HG02571 (cell line): Measurements from ENCODE around the gene ABCB4.
A peak's percentile ranks its signal among the peaks of the same experiment; 100 is the strongest.

ENCODE experiments used
- ATAC-seq: cut with Tn5 transposase; IDR thresholded peaks from one replicate; pipeline ENCODE4 v1.9.1; 2021; ENCODE audit warnings: mild to moderate bottlenecking, moderate library complexity; ENCODE audit not compliant: unreplicated experiment

The ABCB4 gene

DNA sequence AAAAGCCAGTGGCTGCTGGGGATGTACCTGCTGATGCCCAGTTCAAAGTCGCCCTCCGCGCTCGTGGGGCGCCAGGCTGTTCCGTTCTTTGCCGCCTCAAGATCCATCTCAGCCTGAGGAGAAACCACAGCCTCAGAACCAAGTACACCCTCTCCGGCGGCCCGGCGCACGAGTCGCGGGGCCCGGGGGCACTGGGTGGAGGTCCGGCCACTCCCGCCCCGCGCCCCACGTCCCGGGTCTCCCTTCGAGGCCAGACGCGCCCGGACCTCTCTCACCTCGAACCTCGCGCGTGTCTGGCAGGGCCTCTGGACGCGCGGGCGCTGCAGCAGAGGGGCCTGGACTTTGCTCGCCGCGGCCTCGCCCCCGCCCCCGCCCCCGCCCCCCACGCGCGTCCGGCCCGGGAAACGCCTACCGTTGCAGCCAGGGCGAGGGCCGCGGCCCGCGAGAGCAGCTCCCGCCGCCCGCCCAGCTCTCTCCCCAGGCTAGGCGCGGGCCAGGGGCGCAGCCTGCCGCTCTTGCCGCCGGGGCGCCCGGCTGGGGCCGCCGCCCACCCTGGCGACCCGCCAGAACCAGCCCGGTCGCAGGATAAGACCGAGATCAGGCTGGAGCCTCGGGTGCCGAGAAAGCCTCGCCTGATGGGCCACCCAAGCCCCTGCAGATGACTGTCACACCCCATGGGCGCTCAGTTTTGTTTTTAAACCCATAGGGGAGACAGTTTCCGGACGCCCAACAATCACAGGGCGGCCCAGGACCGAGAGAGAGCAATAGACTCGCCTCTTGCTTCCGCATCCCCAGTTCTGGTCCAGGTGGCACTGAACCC, at the start of gene ABCB4:
ABCB4 (minus strand) TSS at position 322 of the 820 bp plus-strand sequence; CDS start at position 107, 215 bp downstream.
- ATAC-seq: peak; percentile 25

DNA sequence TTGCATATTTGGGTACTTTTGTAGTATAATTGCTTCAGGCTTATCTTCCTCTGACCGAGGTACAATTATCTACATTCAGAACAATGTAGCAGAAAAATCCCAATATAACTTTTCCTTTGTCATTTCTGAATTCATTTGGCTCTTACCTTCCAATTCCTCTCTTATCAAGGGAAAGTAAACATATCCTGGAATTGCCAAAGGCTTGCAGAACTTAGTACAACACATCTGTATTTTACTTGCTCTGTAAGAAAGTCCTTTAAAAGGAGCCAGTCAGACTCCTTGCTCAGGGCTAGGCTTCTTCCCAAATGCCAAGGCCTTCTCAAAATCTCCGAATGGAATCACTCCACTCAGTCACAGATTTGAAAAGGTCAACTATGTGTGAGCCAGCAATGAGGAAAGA, 43.3 kb upstream of the ABCB4 start:
- ATAC-seq: no peak

DNA sequence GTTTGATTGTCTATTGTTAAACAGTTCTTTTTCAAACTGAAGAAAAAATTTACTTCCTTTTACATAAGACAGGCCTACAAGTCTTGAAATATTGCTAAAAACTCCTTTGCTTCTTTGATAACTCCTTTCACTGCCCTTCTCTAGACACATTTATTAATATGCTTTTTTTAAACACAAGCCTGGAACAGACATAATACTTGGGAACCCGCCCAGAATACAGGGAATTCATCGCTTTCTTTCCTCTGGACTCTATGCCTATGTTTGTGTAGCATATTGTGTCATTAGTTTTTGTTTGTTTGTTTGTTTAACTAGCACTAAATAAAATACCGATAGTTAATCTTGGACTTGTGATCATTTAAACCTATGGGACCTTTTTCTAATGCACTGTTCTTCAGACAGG, 42.4 kb upstream of the ABCB4 start:
- no peak for ATAC-seq

DNA sequence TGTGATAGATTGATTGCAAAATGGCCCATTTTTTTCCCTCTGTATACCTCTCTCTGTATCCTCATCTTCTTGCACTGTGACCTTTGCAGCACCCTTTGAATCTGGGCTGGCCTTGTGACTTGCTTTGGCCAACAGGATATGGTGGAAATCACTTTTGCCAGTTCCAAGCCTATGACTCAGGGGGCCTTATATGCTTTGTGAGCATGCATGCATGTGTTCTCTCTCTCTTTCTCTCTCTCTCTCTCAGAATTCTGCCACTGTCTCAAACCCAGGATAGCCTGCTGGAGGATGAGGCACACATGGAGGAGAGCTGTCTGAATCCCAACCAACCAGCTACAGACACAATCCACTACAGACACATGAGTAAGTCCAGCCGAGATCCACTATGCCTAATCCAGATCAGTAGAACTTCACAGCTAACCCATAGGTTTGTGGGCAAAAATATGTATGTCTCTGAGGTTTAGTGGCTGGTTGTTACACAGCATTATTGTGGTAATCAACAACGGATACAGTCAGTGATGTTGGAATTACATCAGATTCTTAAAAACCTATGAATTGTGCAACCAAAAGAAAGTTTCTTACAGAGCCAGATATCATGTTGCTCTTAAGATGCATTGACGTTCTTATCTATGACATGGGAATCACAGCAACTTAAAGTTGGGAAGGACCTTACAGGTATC, 41.8 kb upstream of the ABCB4 start:
- ATAC-seq: no peak

DNA sequence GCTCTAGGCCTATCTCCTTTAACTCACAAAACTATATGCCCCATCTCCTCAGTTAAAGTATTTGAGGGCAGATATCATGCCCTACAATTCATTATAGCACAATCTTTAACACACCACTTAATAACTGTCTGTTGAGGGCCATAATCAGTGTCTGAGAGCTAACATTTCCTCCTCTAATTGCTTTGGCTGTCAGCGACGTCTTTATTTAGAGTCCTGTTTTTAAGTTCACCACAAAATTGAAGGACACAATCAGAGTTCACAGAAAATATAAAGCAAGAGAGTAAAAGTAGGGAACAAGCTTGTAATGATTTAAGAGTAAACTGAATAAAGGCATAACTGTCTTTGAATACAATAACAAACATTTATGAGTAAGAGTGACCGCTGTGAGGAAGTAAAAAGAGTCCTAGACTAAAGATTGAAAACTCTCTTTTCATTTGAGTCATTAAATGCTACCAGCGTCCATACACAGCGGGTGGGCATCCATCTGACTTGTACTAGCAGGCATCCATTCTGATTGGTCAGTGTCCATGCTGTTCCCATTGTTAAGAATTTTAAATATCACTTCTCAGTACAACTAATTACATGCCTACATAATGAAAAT, 38.4 kb upstream of the ABCB4 start:
- no peak for ATAC-seq

DNA sequence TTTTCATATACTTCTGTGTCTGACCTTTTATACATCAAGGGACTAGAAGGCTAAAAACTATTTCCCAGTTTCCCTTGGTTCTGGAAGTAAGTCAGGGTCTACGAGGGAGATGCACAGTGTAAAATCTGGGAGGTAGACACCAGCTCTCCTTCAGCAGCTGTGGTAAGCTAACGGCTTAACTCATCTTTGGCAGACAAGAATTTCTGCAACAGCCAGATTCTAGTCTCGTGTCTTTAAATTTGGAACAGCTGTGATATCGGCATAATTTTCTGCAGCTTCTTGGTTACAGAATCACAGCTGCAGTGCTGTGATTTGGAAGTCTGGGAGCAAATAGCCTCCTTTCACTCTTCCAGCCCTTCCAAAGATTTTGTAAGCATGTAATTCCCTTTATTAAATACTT, 37.4 kb upstream of the ABCB4 start:
- no peak for ATAC-seq

DNA sequence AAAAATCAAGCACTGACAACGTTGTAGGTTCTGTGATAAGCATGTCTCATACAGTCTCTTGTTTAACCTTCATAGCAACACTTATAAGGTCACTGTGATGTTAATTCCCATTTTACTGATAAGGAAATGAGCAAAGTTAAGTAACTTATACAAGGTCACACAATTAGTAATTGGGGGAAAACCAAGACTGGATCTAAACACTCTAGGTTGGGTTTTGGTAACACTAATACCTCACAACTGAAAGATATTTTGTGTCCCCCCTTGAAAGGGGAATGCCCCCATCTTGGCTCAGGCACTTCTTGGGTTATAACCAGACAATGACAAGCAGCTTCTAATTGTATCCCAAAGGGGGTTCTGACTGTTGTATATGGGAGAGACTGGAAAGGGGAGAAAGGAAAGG, 36.0 kb upstream of the ABCB4 start:
- ATAC-seq: no peak

DNA sequence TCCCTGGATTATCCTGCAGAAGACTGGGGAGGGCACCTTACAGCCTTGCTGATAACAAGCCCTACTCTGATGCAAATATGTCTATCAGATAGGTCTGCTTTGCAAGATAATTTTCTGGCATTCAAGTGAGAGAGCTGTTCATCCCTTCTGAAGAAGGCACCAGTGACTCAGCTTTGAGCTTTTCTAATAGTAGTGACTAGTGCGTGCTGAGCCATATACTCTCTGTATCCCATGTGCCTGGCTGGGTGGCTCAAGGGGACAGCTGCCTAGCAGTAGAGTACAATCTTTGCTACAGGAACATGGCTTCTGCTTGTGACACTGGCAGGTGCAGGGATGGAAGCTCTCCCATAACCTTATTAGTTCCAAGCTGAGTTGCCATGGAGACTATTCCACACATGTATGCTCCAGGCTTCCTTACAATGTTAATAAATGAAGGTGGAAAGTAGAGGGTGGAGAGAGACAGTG, 35.0 kb upstream of the ABCB4 start:
- ATAC-seq: no peak

DNA sequence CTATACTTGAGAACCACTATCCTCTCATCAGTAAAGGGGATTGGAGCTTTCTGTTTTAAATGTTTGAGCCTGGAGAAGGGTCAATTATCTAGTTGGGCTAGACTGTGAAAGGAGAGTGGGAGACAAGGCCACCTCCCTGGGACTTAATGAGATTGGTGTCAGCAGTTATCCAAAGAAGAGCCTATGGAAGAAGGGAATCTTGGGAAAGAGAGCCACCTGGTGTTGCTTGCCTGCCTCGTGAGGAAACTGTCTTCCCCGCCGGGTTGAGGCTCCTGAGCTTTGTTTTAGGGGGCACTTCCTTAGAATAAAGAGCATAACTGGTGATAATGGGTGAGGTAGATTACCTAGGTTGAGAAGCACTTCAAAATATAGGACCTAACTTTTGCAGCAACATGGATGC, 32.0 kb upstream of the ABCB4 start:
- no peak for ATAC-seq

DNA sequence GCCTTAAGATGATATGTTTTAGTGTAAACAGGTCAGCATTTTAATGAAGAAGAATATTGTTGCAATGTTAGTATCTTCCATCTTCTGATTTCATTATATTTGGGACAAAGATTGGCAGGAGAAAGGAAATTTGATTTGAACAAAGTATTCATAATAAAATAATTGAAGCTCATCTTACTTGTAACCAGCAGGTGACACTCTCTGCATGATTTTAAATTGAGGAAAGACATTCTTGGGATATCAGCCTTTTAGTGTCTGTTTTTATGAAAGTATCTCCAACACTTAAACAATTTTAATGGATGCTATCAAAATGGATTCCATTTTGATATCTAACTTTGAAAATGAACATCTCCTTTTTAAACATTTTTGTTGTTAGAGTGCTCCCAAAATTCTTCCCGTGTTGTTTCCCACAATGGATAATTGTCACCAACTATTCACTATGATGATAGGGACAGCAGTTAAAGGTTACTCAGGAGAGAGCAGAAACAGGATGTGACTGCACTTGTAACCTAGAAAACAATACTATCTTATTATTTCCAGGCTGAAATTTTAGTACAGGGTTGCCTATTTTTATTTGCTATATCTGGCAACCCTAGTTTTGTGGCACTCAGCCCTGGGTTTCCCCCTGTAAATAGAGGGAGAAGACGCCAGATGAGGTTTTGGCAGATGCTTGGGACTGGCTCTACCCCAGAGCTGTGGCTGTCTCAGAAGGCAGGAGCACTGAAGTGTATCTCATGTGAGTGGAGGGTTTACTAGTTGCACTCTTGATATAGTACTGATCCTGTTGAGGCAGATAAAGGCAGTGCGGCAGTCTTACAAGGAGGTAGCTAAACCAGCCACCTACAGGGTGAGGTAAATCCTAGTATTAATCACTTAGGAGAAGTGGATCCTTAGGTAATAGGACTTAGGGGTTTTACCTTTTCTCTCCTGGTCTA, 31.0 kb upstream of the ABCB4 start:
- no peak for ATAC-seq

DNA sequence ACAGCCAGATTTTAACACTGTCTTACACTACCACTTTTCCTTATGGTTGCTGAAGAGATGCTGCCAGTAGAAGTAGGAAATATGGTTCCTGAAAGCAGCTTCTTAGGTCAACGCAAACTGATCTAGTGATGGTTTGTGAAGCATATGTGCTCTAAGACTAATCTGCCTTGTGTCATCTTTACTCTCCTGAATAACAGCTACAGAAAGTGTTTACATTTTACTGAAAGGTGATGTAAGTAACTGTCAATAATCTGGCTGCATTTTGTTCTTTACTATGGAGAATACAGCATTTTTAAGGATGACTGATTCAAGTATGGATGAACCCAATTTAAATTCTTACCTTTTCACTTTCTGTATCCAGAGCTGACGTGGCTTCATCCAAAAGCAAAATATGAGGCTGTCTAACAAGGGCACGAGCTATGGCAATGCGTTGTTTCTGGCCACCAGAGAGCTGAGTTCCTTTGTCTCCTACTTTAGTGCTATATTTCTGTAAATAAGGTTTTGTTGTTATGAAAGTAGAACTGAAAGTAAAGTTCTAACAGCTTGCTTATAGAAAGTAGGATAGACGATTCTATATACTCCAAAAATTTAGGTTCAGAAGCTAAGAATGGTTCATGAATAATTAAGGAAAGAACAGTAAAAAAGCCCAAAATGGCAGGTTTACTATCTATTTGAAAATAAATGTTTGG, 30.2 kb upstream of the ABCB4 start:
- no peak for ATAC-seq

DNA sequence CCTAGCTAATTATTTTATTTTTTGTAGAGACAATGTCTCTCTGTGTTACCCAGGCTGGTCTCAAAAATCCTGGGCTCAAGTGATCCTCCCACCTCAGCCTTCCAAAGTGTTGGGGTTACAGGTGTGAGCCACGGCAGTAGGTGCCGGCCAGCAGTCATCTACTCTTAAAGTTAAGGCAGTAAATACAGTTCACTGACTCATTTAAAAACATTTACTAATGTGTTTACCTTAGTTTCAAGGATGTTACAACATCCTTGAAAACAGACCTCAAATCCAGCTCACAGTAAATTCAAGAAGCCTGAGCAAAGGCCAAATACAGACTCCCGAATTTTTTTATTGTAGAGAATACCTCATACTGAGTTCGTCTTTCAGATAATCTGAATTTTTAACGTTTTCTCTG, 29.6 kb upstream of the ABCB4 start:
- no peak for ATAC-seq

DNA sequence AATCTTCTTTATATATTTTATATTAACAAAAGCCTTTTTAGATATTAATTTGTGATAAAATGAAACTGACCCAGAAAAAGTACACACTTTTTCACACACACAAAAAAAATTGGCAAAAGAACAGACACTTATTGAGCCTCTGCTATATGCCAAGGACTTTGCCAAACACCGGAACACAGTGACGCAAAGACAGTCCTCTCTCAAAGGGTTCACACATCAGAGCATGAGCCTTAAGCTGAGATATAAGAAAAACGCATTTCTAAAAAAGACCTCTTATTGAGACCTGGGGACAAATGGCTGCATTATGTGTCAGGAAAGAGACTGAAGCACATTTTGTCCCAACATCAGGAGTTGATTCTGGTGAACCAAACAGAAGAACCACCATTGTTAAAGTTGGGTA, 24.0 kb upstream of the ABCB4 start:
- ATAC-seq: no peak

DNA sequence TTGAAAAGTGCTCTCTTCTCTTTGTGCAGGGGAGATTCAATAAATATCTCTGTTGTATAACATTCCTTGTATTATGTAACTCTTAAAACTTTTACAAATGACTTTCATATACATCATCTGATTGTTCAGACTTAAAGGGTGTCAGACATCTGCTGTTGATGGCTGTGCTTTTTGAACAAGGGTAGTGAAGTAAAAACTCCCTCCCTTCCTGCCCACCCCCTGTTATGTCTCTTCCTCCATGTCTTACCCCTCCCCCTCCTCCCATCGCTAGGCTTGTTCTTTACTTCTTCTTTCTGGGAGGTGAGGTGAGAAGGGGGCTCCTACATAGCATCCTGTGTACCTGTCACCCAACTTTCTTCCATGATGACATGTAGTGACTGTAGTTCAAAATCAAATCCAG, 23.4 kb upstream of the ABCB4 start:
- ATAC-seq: no peak

DNA sequence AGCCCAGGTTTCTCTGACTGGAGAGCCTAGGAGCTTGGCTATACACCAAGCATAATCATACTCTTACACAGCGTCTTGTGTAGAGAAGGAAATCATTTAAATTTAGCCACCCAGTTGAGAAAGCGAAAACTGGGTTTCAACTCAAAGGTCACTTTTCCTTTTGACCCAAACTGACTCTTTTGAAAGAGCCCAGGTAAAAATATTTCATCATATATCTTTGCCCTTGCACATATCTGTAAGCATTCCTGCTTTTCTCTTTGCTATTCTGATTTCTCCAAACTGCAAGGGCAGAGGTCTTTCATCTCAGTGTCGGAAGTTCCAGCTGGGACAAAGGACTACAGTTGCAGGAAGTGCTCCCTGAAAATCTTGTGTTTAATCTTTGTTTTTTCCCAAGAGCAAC, 22.0 kb upstream of the ABCB4 start:
- ATAC-seq: no peak

DNA sequence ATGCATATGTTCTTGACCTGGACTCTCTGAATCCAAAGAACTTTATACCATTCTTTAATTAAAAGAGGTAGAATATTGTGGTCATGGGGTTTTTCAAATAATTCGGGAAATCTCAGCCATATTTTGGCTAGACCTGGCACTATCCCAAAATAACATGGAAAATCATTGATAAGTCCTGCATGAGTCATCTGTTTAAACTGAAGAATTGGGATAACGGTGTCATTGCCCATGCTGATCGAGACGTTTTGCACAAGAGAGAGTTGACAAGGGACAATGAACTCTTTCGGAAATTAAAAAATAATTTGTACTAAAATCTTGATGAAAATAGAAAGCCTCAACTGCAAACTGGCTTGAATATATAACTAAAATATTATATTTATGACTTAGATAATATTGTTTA, 19.9 kb upstream of the ABCB4 start:
- ATAC-seq: no peak

DNA sequence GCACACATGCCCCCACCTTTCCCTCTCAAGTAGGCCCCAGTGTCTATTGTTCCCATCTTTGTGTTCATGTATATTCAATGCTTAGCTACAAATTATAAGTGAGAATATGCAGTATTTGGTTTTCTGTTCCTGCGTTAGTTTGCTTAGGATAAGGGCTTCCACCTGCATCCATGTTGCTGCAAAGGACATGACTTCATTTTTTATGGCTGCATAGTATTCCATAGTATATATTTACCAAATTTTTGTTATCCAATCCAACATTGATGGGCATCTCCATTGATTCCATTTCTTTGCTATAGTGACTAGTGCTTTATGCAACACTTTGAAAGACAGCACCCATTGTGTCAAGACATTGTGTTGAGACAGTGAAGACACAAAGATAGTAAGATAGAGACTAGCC, 19.0 kb upstream of the ABCB4 start:
- ATAC-seq: no peak

DNA sequence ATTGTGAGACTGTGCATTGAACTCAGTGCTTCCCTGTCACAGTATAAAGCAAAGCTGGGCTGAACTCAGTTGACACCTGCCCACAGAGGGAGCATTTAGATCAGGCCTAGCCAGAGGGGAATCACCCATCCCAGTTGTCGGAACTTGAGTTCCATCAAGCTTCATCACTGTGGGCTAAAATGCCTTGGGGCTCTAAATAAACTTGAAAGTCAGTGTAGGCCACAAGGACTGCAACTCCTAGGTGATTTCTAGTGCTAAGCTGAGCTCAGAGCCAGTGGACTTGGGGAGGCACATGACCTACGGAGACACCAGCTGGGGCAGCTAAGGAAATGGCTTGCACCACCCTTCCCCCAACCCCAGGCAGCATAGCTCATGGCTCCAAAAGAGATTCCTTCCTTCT, 7.7 kb upstream of the ABCB4 start:
- ATAC-seq: no peak

DNA sequence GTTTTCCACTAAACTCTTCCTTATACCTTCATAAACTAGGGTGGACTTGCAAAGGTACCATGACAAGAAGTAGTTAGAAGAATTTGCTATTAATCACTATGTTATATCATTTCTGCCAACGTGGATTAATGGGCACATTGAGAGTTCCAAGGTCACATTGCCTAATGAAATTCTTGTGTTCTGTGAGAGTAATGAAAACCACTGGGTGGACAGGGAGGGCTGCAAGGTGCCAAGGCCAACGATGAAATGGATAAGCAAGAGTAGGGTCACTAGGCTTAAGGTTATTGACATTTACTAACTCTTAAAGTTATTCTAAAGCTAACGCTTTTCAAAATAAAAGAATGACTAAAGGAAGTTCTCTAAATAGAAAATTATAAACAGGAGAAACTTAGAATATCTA, 6.6 kb upstream of the ABCB4 start:
- ATAC-seq: no peak

DNA sequence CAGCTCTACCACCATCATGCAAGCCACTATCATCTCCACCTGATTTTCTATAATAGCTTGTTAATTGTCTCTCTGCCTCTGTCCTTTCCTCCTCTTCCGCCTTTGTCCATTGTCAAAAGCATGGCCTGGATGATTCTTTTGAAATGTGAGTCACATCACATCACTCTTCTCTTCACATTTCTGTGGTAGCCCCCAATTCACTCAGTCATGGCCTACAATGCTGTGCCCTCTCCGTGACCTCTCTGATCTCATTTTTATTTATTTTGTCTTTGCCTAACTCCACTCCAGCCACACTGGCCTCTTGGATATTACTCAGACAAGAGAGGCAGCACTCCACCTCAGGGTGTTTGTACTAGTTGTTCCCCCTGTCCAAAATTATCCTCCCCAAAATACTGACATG, 4.9 kb upstream of the ABCB4 start:
- no peak for ATAC-seq
